ENCODE results near the gene PCSK5. TPM values are rescaled to one million over a fixed set of nuclear protein-coding genes. Genes with fewer than 3 reads are reported as not detected.
A peak's percentile ranks its signal among the peaks of the same experiment; 100 is the strongest.

PCSK5 gene
- polyA plus RNA-seq, 1 donor: 123 TPM

DNA sequence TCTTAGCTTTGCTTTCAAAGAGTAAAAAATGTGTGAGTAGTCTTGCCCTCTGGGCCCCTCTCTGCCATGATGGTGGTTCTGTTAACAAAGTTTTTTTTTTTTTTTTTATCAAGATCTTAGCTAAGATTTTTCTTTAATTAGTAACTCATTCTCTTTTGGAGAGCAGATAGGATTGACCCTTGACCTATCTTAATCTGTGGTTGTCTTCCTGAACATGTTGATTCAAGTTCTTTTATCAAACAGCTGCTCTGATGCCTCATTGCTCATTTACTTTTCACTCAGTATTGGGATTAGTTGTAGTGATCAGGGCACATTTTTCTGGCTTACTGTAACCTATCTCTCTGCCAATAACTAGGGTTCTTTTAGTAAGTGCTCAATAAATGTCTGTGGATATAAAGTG, 106.3 kb downstream of the PCSK5 start:
- peak overlapping the region; percentile 77 for H3K27ac ChIP-seq (ENCODE audit: low read length)
- H3K27me3 ChIP-seq (ENCODE audit: control insufficient read depth, insufficient read depth, low read length): no peaks in the 10 kb centered on the region
- peaks cover 56% of the 10 kb centered on the region for H3K4me1 ChIP-seq (ENCODE audit: control insufficient read depth, insufficient read depth, low read length)
- peaks cover 4% of the 10 kb centered on the region for H3K36me3 ChIP-seq (ENCODE audit: control insufficient read depth, insufficient read depth, low read length)
- no peaks in the 10 kb centered on the region for H3K9me3 ChIP-seq (ENCODE audit: control insufficient read depth, low read depth, low read length)
- peak; percentile 42 to 73 for DNase-seq
- H3K4me3 ChIP-seq (ENCODE audit: low read length): no peak overlapping the region

DNA sequence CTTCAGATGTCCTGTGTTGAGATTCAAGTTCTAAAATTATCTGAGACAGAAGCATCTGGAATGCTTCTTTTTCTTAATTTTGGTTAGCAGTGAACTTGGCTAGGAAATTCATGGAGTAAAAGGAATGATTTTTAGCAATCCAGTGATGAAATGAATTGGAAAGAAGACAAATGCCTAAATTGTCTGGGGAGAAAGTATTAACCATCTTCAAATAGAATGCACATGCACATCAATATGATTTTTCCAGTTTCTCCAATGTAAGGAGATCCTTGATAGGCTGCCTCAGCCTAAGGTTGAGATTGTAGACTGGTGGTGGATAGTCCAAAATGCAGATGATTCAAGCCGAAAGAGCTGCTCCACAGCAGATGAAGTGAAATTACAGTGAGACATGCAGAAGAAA, 106.7 kb downstream of the PCSK5 start:
- Histone ChIP-seq H3K4me3 (ENCODE audit: low read length) (no peak overlapping the region), H3K36me3 (ENCODE audit: control insufficient read depth, insufficient read depth, low read length) (peaks cover 4% of the 10 kb centered on the region), H3K9me3 (ENCODE audit: control insufficient read depth, low read depth, low read length) (no peaks in the 10 kb centered on the region), H3K27me3 (ENCODE audit: control insufficient read depth, insufficient read depth, low read length) (no peaks in the 10 kb centered on the region), H3K27ac (ENCODE audit: low read length) (peak overlapping the region; percentile 77), H3K4me1 (ENCODE audit: control insufficient read depth, insufficient read depth, low read length) (peaks cover 55% of the 10 kb centered on the region)
- no CpG with 5 or more reads among the region's 1 CpG for WGBS (ENCODE audit: insufficient coverage, low lambda C conversion rate)
- no peak for DNase-seq

DNA sequence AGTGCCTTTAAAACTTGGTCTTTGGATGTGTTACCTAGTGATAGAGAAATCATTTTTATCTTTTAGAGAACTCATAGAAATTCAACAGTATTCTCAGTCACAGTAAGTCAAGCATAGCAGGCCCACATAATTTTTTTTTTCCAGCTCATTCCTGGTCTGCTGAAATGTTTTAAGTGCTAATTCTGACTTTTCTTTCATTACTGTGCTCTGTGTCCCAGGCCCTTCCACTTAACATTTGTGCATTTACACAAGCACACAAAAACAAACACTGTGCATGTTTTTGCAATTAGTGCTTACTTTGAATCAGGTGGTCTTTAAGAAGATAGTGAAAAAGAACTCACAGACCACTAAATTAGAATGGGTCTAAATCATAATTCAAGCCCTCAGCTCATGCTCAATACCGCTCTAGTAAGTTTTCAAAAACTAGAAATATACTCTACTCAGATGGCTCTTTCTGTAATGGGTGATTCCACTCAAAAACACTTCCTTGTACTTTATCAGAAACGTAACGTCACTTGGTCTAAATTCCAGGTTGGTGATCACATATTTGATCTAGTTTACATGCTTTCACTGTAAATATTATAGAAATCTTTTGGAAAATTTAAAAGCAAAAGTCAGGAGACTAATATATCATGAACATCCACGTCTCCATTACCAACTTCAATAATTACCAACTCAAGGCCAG, 107.8 kb downstream of the PCSK5 start:
- Histone ChIP-seq H3K36me3 (ENCODE audit: control insufficient read depth, insufficient read depth, low read length) (peaks cover 6% of the 10 kb centered on the region), H3K27ac (ENCODE audit: low read length) (peak overlapping the region; percentile 77), H3K4me1 (ENCODE audit: control insufficient read depth, insufficient read depth, low read length) (peaks cover 52% of the 10 kb centered on the region), H3K4me3 (ENCODE audit: low read length) (no peak overlapping the region), H3K9me3 (ENCODE audit: control insufficient read depth, low read depth, low read length) (no peaks in the 10 kb centered on the region), H3K27me3 (ENCODE audit: control insufficient read depth, insufficient read depth, low read length) (no peaks in the 10 kb centered on the region)
- 17% methylated on average over 1 of the region's 4 CpGs for WGBS (ENCODE audit: insufficient coverage, low lambda C conversion rate)
- peak in 1 of 2 donors; percentile 52 for DNase-seq

DNA sequence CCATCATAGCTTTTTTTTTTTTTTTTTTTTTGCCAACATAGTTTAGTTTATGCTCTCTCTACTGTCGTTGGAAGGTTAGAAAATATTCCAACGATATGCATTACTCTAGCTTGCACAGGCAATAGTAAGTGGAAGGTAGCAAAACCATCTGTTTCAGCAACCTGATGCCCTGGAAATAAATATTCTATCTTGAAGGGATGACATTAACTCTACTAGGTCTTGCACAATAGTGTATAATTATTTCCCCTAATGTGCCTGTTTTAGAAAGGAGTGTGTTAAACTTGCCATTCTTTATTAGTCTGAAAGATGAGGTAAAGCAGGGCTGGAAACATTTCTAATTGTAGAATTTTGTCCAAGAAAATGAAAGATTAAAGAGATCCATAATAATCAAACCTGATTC, 111.0 kb downstream of the PCSK5 start:
- Histone ChIP-seq H3K27ac (ENCODE audit: low read length) (no peak overlapping the region), H3K27me3 (ENCODE audit: control insufficient read depth, insufficient read depth, low read length) (no peaks in the 10 kb centered on the region), H3K36me3 (ENCODE audit: control insufficient read depth, insufficient read depth, low read length) (peaks cover 3% of the 10 kb centered on the region), H3K9me3 (ENCODE audit: control insufficient read depth, low read depth, low read length) (no peaks in the 10 kb centered on the region), H3K4me3 (ENCODE audit: low read length) (no peak overlapping the region), H3K4me1 (ENCODE audit: control insufficient read depth, insufficient read depth, low read length) (peaks cover 30% of the 10 kb centered on the region)
- no peak for DNase-seq
- WGBS (ENCODE audit: insufficient coverage, low lambda C conversion rate): no CpG with 5 or more reads among the region's 2 CpGs

DNA sequence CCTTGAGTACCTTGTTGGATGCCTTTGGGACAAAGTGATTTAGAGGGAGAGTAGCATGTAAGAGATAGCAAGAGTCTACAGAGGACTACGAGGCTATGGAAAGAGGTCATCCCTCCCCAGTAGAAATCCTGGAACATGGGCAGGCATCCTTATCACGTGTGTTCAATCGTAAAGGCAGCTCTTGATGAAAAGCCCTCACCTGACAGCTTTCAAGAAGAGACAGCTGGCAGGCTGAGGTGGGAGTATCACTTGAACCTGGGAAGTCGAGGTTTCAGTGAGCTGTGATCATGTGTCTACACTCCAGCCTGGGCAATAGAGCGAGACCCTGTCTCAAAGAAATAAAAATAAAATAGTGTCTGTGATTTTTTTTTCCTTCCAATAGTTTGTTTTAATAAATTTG, 112.6 kb downstream of the PCSK5 start:
- Histone ChIP-seq H3K36me3 (ENCODE audit: control insufficient read depth, insufficient read depth, low read length) (peaks cover 3% of the 10 kb centered on the region), H3K9me3 (ENCODE audit: control insufficient read depth, low read depth, low read length) (no peaks in the 10 kb centered on the region), H3K4me1 (ENCODE audit: control insufficient read depth, insufficient read depth, low read length) (peaks cover 16% of the 10 kb centered on the region), H3K4me3 (ENCODE audit: low read length) (no peak overlapping the region), H3K27ac (ENCODE audit: low read length) (no peak overlapping the region), H3K27me3 (ENCODE audit: control insufficient read depth, insufficient read depth, low read length) (no peaks in the 10 kb centered on the region)
- DNase-seq: peak in 1 of 2 donors; percentile 33
- 90% methylated on average over 2 of the region's 5 CpGs for WGBS (ENCODE audit: insufficient coverage, low lambda C conversion rate)

DNA sequence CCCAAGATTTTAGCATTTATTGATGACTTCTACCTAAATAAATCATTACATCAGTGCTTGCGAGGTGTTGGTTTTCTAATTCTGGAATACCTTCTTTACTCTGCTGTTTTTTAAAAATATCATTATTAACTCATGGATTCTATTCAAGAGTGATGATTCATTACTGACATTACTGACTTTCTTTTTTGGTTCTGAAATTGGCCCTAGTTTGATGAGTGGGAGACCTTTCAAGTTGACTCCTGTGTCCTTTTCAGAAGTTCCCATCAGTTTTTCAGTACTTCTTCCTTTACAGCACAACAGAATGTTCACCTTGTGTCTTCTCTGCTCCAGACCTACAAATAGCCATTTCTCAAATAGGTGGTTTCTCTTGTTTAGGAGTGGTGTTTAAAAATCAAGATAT, 114.1 kb downstream of the PCSK5 start:
- Histone ChIP-seq H3K9me3 (ENCODE audit: control insufficient read depth, low read depth, low read length) (no peaks in the 10 kb centered on the region), H3K4me3 (ENCODE audit: low read length) (no peak overlapping the region), H3K36me3 (ENCODE audit: control insufficient read depth, insufficient read depth, low read length) (peaks cover 3% of the 10 kb centered on the region), H3K27me3 (ENCODE audit: control insufficient read depth, insufficient read depth, low read length) (no peaks in the 10 kb centered on the region), H3K4me1 (ENCODE audit: control insufficient read depth, insufficient read depth, low read length) (peaks cover 13% of the 10 kb centered on the region), H3K27ac (ENCODE audit: low read length) (no peak overlapping the region)
- WGBS (ENCODE audit: insufficient coverage, low lambda C conversion rate): 100% methylated on average over 1 of the region's 1 CpG
- DNase-seq: no peak

DNA sequence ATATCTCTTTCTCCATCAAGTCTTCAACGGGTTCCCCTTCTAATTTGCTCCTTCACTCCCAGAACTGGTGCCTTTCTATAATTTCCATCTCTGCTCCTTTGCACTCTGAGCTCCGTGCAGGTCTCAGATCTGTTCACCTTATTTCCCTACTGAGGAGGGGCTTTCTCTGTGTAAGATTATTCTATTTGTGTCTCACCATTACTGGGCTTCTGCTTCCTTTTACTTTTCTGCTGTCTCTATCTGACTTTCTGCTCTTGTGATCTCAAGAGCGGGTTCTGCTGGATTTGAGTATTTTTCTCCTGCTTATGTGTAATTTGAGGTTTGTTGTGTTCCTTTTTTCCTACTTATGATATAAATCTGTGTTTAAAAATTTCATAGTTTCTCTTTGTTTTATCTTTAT, 117.5 kb downstream of the PCSK5 start:
- H3K4me1 ChIP-seq (ENCODE audit: control insufficient read depth, insufficient read depth, low read length): peaks cover under 1% of the 10 kb centered on the region
- no peaks in the 10 kb centered on the region for H3K9me3 ChIP-seq (ENCODE audit: control insufficient read depth, low read depth, low read length)
- H3K4me3 ChIP-seq (ENCODE audit: low read length): no peak overlapping the region
- H3K36me3 ChIP-seq (ENCODE audit: control insufficient read depth, insufficient read depth, low read length): no peaks in the 10 kb centered on the region
- H3K27me3 ChIP-seq (ENCODE audit: control insufficient read depth, insufficient read depth, low read length): no peaks in the 10 kb centered on the region
- 50% methylated on average over 2 of the region's 3 CpGs for WGBS (ENCODE audit: insufficient coverage, low lambda C conversion rate)
- no peak overlapping the region for H3K27ac ChIP-seq (ENCODE audit: low read length)
- DNase-seq: no peak

DNA sequence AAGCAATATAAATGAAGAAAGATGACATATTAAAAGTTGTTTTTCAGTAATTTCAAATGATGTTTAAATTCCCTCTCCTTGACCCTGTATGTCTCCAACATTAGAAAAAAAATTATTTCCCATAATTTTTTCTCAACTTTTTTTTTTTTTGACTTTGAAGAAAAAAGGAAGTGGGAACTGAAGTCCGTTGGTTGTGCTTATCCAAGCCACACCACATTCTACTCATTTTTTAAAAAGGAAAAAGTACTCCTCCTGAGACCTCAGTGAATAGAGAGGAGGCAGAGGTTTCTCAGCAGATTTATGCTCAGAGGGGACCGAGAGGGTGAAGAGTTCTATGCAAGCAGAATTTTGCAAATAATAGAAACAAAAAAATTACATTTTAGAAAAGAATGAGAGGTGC, 123.3 kb downstream of the PCSK5 start:
- whole genome bisulfite sequencing (ENCODE audit: insufficient coverage, low lambda C conversion rate): 60% methylated on average over 1 of the region's 2 CpGs
- H3K4me3 ChIP-seq (ENCODE audit: low read length): no peak overlapping the region
- no peak overlapping the region for H3K27ac ChIP-seq (ENCODE audit: low read length)
- no peaks in the 10 kb centered on the region for H3K27me3 ChIP-seq (ENCODE audit: control insufficient read depth, insufficient read depth, low read length)
- H3K36me3 ChIP-seq (ENCODE audit: control insufficient read depth, insufficient read depth, low read length): peaks cover 8% of the 10 kb centered on the region
- no peak for DNase-seq
- H3K9me3 ChIP-seq (ENCODE audit: control insufficient read depth, low read depth, low read length): no peaks in the 10 kb centered on the region
- peaks cover 23% of the 10 kb centered on the region for H3K4me1 ChIP-seq (ENCODE audit: control insufficient read depth, insufficient read depth, low read length)

DNA sequence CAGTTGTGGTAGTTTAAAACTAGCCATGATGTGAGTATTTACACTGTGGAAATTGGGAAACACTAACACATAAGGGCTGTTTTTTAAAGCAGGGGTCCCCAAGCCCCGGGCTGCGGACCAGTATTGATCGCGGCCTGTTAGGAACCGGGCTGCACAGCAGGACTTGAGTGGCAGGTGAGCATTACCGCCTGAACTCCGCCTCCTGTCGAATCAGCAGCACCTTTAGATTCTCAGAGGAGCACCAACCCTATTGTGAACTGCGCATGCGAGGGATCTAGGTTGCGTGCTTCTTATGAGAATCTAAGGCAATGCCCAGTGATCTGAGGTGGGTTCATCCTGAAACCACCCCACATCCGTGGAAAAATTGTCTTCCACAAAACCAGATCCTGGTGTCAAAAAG, 127.8 kb downstream of the PCSK5 start:
- no peaks in the 10 kb centered on the region for H3K27me3 ChIP-seq (ENCODE audit: control insufficient read depth, insufficient read depth, low read length)
- WGBS (ENCODE audit: insufficient coverage, low lambda C conversion rate): no CpG with 5 or more reads among the region's 12 CpGs
- peak overlapping the region; percentile 8 for H3K4me3 ChIP-seq (ENCODE audit: low read length)
- DNase-seq: peak in 1 of 2 donors; percentile 28
- H3K36me3 ChIP-seq (ENCODE audit: control insufficient read depth, insufficient read depth, low read length): peaks cover 13% of the 10 kb centered on the region
- H3K27ac ChIP-seq (ENCODE audit: low read length): peak overlapping the region; percentile 20
- H3K9me3 ChIP-seq (ENCODE audit: control insufficient read depth, low read depth, low read length): no peaks in the 10 kb centered on the region
- peaks cover 23% of the 10 kb centered on the region for H3K4me1 ChIP-seq (ENCODE audit: control insufficient read depth, insufficient read depth, low read length)

DNA sequence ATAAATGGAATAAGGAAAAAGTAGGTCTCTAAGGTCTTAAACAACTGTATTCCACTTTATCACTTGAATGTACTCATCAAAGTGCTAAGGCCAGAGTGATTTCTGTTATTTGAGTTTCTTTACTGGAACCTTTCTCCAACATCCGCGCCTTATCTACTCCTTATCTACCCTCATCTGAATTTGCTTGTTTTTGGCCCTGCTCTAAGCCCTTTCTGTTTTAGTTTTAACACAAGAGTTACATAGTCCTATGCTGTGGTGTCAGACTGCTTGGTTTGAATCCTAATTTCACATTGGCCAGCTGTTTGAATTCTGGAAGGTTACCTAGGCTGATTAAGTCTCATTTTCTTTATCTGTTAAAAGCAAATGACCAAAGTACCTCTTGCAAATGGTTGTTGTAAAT, 128.3 kb downstream of the PCSK5 start:
- Histone ChIP-seq H3K27me3 (ENCODE audit: control insufficient read depth, insufficient read depth, low read length) (no peaks in the 10 kb centered on the region), H3K9me3 (ENCODE audit: control insufficient read depth, low read depth, low read length) (no peaks in the 10 kb centered on the region), H3K27ac (ENCODE audit: low read length) (peak overlapping the region; percentile 20), H3K4me1 (ENCODE audit: control insufficient read depth, insufficient read depth, low read length) (peaks cover 28% of the 10 kb centered on the region), H3K4me3 (ENCODE audit: low read length) (no peak overlapping the region), H3K36me3 (ENCODE audit: control insufficient read depth, insufficient read depth, low read length) (peaks cover 13% of the 10 kb centered on the region)
- 30% methylated on average over 2 of the region's 2 CpGs for WGBS (ENCODE audit: insufficient coverage, low lambda C conversion rate)
- DNase-seq: no peak

DNA sequence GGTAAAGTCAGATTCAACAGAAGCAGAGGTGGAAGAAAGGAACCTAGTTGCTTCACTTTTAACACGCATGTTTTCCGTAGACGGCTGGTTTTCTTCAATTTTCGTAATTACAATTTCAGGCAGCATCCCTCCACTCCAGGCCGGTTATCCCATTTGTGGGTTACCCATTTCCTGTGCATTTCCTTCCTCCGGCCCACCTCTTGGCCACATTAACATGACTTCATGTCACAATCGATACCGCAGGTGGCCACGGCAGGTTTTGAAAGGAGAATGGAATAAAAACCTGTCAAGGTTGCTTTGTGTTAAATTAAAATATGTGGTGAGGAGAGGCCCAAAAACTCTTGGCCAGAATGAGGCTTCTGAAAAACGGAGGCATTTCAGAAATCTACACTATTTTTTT, 130.2 kb downstream of the PCSK5 start:
- Histone ChIP-seq H3K9me3 (ENCODE audit: control insufficient read depth, low read depth, low read length) (no peaks in the 10 kb centered on the region), H3K4me1 (ENCODE audit: control insufficient read depth, insufficient read depth, low read length) (peaks cover 33% of the 10 kb centered on the region), H3K27ac (ENCODE audit: low read length) (no peak overlapping the region), H3K27me3 (ENCODE audit: control insufficient read depth, insufficient read depth, low read length) (no peaks in the 10 kb centered on the region), H3K4me3 (ENCODE audit: low read length) (no peak overlapping the region), H3K36me3 (ENCODE audit: control insufficient read depth, insufficient read depth, low read length) (peaks cover 16% of the 10 kb centered on the region)
- no peak for DNase-seq
- WGBS (ENCODE audit: insufficient coverage, low lambda C conversion rate): 96% methylated on average over 5 of the region's 10 CpGs

Measured in large intestine (tissue), 3 donors.